ENCODE measurements around the gene MIGA2. TPM values are rescaled to one million over a fixed set of nuclear protein-coding genes. Genes with fewer than 3 reads are reported as not detected.

Gene MIGA2
- polyA plus RNA-seq, 6 donors from 2014 or later, result 2.7 to 12.8 (median 6.2) TPM

GRCh38 chr9:129007035-129007765, 29.2 kb upstream of the MIGA2 start:
- Mint-ChIP-seq H3K27ac (peak overlapping the region in 3 of 6 donors; percentile 42 to 70 (median 65)), H3K36me3 (no peaks in the 10 kb centered on the region), H3K27me3 (no peaks in the 10 kb centered on the region), H3K4me1 (no peaks in the 10 kb centered on the region), H3K4me3 (no peak overlapping the region), H3K9me3 (no peaks in the 10 kb centered on the region)
- DNase-seq (no peak), ATAC-seq (ENCODE audit: low read depth in 2 of 2) (no peak)

DNA sequence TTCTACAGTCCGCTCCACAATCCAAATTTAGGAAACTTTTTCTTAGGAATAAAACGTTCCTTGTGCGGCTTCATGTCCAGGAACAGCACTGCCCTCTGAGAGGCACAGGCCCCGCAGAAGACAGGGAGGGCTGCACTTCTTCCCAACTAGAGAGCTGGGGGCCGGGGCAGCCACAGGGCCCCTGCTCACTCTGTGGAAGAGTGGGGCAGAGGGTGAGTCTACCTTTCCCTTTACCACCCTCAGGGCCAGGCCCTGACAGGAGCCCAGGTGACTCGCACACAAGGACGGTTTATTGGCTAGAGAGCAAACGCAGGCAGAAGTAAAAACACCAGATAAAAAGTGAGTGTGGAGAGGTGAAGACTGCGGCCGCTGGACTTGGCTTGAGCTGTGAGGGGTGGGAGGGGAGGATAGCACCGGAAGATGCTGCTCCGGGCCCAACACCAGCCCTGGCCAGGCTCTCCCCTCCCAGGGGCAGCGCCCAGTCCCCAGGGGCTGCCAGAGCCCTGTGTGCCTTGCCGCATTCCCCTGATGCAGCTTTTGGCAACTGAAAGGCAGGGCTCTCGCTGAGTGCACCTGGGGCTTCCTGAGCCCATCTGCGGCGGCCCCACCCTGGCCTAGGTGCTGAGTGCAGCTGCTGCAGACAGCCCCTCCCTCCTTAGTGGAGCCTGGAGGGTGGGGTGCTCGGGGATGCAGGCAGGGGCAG, 28.5 kb upstream of the MIGA2 start:
- Mint-ChIP-seq H3K27ac (peak overlapping the region in 2 of 6 donors; percentile 65 to 70), H3K36me3 (no peaks in the 10 kb centered on the region), H3K4me1 (no peaks in the 10 kb centered on the region), H3K9me3 (no peaks in the 10 kb centered on the region), H3K27me3 (no peaks in the 10 kb centered on the region), H3K4me3 (no peak overlapping the region)
- DNase-seq (no peak), ATAC-seq (ENCODE audit: low read depth in 2 of 2) (no peak)

DNA sequence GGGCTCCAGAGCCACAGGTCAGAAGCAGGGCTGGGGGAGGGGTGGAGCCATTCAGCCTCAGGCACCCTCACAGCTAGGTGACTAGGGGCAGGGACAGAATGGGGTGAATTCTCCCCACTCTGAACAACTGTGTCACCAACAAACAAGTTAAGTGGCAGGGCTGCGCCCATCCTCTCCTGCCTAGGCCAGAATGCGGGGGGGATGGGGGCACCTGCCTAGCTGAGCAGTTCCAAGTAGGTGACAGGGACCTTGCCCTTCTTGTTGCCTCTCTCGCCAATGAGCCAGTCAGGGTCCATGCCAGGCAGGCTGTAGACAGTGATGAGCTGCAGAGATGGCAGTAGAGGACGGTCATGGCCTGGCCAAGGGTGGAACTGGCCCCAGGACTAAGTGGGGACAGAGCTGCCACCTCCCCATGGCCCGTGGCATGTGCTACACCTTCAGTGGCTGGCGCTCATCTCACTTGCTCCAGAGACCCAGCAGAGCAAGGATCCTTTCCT, 27.9 kb upstream of the MIGA2 start:
- Mint-ChIP-seq H3K9me3 (no peaks in the 10 kb centered on the region), H3K36me3 (no peaks in the 10 kb centered on the region), H3K4me1 (no peaks in the 10 kb centered on the region), H3K27ac (no peak overlapping the region), H3K27me3 (no peaks in the 10 kb centered on the region), H3K4me3 (no peak overlapping the region)
- no peak for ATAC-seq (ENCODE audit: low read depth in 2 of 2)
- DNase-seq, result no peak

DNA sequence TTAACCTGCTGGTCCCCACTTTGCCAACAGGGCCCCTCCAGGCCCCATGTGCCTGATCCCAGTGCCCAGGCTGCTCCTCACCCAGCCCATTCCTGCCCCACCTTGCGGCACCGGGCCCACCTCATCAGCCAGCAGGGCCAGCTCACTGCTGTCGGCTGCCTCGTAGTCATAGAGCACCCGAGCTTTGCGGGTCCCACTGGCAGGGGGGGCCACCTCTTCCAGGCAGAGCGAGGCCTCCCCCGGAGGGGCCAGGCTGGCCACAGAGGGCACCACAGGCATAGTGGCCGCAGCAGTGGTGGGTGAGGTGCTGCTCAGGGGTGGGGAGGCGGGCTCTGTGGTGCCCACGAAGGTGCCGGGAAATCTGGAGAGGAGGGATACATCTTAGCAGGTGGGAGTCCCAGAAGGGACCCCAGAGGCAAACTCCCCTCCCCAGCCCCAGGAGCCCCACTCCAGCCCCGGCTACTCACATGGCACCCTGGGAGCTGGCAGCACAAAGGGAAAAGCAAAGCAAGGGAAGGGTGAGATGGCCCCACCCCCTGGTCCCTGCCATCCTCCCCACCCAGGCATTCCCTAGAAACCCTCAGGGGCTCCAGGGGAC, 27.3 kb upstream of the MIGA2 start:
- Mint-ChIP-seq H3K9me3 (no peaks in the 10 kb centered on the region), H3K4me1 (no peaks in the 10 kb centered on the region), H3K27ac (no peak overlapping the region), H3K4me3 (no peak overlapping the region), H3K36me3 (no peaks in the 10 kb centered on the region), H3K27me3 (no peaks in the 10 kb centered on the region)
- no peak for DNase-seq
- ATAC-seq (ENCODE audit: low read depth in 2 of 2), result no peak

DNA sequence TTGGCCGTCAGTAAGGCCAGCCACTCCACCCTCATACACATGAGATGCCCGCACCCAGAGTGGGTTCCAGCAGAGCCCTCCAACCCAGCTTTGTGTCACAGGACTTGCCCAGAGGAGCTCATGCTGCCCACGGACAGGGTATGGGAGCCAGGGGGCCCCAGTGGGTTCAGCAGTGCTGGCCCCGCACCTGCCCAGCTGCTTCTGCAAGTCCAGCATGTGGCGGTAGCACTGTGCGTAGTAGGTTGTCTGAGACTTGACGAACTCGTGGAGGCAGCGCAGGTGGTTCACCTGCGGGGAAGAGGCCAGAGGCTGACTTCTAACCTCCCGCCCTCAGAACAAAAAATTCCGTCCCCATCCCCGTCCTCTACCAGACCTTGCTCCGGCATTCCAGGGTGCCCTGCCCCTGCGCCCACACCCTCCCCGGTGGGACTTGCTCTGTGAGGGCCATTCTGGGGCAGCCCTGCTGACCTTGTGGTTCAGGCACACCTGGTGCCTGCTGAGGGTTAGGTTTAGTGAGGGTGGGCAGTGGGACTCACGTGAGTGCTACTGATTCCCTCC, 26.8 kb upstream of the MIGA2 start:
- Mint-ChIP-seq H3K27me3 (no peaks in the 10 kb centered on the region), H3K4me1 (no peaks in the 10 kb centered on the region), H3K4me3 (no peak overlapping the region), H3K9me3 (no peaks in the 10 kb centered on the region), H3K36me3 (no peaks in the 10 kb centered on the region), H3K27ac (no peak overlapping the region)
- ATAC-seq (ENCODE audit: low read depth in 2 of 2), result no peak
- DNase-seq, result no peak

DNA sequence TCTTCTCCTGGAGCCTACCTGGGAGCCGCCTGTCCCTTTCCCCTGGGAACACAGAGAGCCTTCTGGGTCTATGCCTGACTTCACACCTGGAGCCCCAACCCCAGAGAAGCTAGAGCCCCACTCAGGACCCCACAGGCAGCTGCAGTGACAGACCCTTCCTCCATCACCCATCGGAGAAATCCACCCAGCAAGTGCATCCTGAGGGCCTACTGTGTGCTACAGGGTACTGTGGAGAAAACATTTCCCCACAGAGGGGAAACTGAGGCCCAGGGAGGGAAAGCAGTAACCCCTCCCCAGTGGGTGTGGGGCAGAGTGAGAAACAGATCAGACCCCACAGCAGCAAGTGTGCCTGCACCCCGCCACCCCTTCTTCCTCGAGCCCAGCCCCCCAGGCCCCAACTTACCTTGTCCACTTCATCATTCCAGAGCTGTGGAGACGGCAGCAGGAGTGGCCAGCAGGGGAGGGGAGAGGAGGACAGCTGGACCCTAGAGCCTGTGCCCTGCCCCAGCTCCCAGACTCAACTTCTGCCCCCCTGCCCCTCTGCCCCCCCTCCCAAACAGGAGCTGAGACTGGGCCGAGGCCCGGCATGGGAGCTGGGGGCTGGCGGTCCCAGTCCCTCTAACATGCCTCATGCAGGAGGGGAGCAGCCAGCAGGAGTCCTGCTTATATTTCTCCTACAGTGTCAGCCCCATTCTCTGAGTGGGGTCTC, 26.0 kb upstream of the MIGA2 start:
- Mint-ChIP-seq H3K27me3 (no peaks in the 10 kb centered on the region), H3K36me3 (no peaks in the 10 kb centered on the region)

DNA sequence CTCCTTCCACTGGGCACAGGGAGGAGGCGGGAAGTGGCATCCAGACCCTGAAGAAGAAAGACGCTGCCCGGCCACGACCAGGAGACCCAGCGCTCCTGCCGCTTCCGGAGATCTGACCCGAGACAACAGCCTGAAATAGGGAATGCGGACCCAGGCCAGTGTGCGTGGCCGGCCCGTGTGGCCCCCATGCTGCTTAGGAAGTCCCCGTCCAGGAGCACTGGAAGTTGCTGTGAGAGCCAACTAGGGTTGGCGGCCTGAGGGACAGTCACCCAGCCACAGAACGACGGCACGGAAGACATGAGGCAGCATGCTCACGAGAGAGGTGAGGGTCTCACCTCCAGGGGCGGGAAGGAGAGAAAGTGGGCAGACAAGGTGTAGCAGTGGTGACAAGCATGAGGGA, 25.3 kb upstream of the MIGA2 start:
- H3K36me3 Mint-ChIP-seq, result no peaks in the 10 kb centered on the region
- no peaks in the 10 kb centered on the region for H3K27me3 Mint-ChIP-seq
- H3K4me1 Mint-ChIP-seq, result no peaks in the 10 kb centered on the region
- H3K27ac Mint-ChIP-seq, result peak overlapping the region in 3 of 6 donors; percentile 28 to 93 (median 49)
- ATAC-seq (ENCODE audit: low read depth in 2 of 2) (no peak), DNase-seq (no peak)
- H3K9me3 Mint-ChIP-seq, result no peaks in the 10 kb centered on the region
- no peak overlapping the region for H3K4me3 Mint-ChIP-seq

More for the DNA sequence above, 26.0 kb upstream of the MIGA2 start:
- Mint-ChIP-seq H3K27ac (no peak overlapping the region), H3K4me3 (no peak overlapping the region), H3K9me3 (no peaks in the 10 kb centered on the region), H3K4me1 (no peaks in the 10 kb centered on the region)
- DNase-seq (no peak), ATAC-seq (ENCODE audit: low read depth in 2 of 2) (no peak)

- DNase-seq (no peak), ATAC-seq (ENCODE audit: low read depth in 2 of 2) (no peak)
- peak overlapping the region in 1 of 6 donors; percentile 74 for H3K27ac Mint-ChIP-seq
- no peaks in the 10 kb centered on the region for H3K27me3 Mint-ChIP-seq
- H3K4me3 Mint-ChIP-seq, result no peak overlapping the region
- no peaks in the 10 kb centered on the region for H3K4me1 Mint-ChIP-seq
- no peaks in the 10 kb centered on the region for H3K36me3 Mint-ChIP-seq
- H3K9me3 Mint-ChIP-seq, result no peaks in the 10 kb centered on the region
Measured at GRCh38 chr9:129011761-129012181, 24.7 kb upstream of the MIGA2 start.

- no peaks in the 10 kb centered on the region for H3K36me3 Mint-ChIP-seq
Measured at GRCh38 chr9:129012343-129012742, 24.1 kb upstream of the MIGA2 start.

DNA sequence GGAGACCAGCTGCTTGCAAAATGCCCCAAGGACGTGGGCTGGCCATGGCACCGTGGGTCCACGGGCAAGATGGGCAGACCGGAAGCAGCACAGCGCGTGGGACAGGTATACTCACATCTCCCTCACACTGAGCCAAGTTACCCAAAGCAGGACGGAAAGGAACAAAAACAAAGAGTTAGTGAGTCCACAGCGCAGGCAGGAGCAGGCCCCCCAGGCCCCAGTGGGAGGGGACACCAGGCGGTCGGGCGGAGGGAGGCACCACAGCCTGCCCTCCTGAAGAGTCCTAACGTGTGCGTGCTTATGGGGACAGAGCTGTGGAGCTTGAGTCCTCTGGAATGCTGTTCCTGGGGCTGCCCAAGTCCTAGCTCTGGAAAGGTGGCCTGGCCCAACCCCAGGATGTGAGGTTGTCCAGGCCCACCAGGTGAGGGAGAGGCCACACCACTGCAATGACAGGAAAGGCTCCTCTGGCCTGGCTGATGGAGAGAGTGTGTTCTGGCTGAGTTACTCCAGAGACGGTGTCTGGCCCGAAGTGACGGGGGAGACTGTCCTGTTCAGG, 23.5 kb upstream of the MIGA2 start:
- Mint-ChIP-seq H3K27ac (peak overlapping the region in 1 of 6 donors; percentile 73), H3K9me3 (no peaks in the 10 kb centered on the region), H3K4me3 (no peak overlapping the region), H3K27me3 (no peaks in the 10 kb centered on the region), H3K4me1 (no peaks in the 10 kb centered on the region), H3K36me3 (no peaks in the 10 kb centered on the region)
- DNase-seq (no peak), ATAC-seq (ENCODE audit: low read depth in 2 of 2) (no peak)

More at GRCh38 chr9:129012343-129012742, 24.1 kb upstream of the MIGA2 start:
- H3K4me3 Mint-ChIP-seq, result no peak overlapping the region
- ATAC-seq (ENCODE audit: low read depth in 2 of 2) (no peak), DNase-seq (no peak)
- H3K9me3 Mint-ChIP-seq, result no peaks in the 10 kb centered on the region
- H3K4me1 Mint-ChIP-seq, result no peaks in the 10 kb centered on the region
- H3K27ac Mint-ChIP-seq, result no peak overlapping the region
- no peaks in the 10 kb centered on the region for H3K27me3 Mint-ChIP-seq

DNA sequence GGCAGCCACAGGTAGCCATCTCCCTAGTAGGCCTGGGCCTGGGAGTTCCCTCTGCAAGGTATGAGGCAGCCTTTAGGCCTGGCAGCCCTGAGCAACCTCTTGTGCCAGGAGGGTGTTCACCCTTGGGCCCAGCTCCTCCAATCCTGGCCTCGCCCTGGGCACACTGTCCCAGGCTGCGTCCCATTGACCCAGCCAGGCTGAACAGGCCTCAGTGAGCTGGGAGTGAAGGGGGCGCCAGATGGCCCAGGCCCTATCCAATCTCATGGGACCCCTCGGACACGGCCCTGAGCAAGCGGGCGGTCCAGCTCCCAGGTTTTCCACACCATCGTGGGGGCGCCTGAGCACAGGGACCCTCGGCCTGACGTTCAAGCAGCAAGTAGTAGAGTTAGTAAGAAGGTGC, 22.8 kb upstream of the MIGA2 start:
- peak overlapping the region in 1 of 8 donors; percentile 22 for H3K4me3 Mint-ChIP-seq
- no peak overlapping the region for H3K27ac Mint-ChIP-seq
- H3K27me3 Mint-ChIP-seq, result no peaks in the 10 kb centered on the region
- no peaks in the 10 kb centered on the region for H3K4me1 Mint-ChIP-seq
- no peaks in the 10 kb centered on the region for H3K36me3 Mint-ChIP-seq
- H3K9me3 Mint-ChIP-seq, result no peaks in the 10 kb centered on the region
- ATAC-seq (ENCODE audit: low read depth in 2 of 2) (no peak), DNase-seq (no peak)

DNA sequence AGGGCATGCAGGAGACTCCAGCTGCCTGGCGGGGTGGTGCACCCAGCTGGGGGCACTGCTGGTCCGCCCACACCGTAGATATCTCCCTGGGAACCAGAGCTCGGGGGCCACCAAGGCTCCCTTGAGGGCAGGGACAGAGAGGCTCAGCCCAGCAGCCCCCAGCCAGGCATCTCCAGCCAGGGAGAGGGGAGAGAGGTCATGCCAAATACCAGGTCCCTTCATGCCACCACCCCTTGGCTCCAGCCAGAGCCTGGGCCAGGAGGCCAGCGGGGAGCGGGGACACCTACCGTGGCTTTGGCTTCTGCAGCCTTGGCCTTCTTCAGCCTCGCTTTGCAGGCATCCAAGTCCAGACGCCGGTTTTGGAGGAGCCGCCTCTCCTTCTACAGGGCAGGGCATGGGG, 22.3 kb upstream of the MIGA2 start:
- no peak overlapping the region for H3K4me3 Mint-ChIP-seq
- DNase-seq (no peak), ATAC-seq (ENCODE audit: low read depth in 2 of 2) (no peak)
- no peak overlapping the region for H3K27ac Mint-ChIP-seq
- no peaks in the 10 kb centered on the region for H3K9me3 Mint-ChIP-seq
- no peaks in the 10 kb centered on the region for H3K4me1 Mint-ChIP-seq
- H3K36me3 Mint-ChIP-seq, result no peaks in the 10 kb centered on the region
- no peaks in the 10 kb centered on the region for H3K27me3 Mint-ChIP-seq

DNA sequence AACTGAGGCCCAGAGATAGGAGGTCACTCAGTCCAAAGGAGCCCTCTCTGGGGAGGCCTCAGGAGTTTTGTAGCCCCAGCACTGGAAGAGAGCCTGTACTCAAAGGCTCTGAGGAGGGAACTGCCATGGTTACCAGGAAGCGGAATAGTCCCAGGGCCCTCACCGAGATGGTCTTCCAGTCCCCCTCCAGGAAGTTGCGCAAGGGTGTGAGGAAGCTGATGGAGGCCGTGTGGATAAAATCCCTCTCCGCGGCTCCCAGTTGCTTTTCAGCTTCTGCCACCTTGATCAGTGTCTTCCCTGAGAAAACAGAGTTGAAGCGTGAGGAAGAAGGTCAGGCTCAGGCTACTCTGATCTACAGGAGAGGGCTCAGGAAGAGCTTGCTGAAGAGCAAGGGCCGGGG, 21.8 kb upstream of the MIGA2 start:
- Mint-ChIP-seq H3K4me3 (no peak overlapping the region), H3K9me3 (no peaks in the 10 kb centered on the region), H3K4me1 (no peaks in the 10 kb centered on the region), H3K27ac (no peak overlapping the region), H3K27me3 (no peaks in the 10 kb centered on the region), H3K36me3 (no peaks in the 10 kb centered on the region)
- ATAC-seq (ENCODE audit: low read depth in 2 of 2), result no peak
- DNase-seq, result no peak
